Fibroblast of peridontal ligament (primary cell): Measurements from ENCODE around the gene CERT1.

ENCODE experiments used
- DNase-seq: peaks from one replicate; pipeline ENCODE4 v3.0.0-alpha.2; 2010; ENCODE audit errors: extremely low read depth

CERT1 gene

DNA sequence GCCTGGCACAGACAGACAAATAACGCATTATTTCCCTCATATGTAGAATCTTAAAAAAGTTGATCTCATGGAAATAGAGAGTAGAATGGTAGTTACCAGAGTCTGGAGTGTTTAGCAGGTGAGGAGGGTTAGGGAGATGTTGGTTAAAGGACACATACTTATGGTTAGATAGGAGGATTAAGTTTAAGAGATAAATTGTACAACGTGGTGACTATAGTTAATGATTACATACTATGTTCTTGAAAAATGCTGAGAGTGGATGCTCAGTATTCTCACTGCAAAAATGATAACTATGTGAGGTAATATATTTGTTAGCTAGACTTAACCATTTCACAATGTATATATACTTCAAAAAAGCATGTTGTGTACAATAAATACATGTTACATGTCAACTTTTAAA is 38.0 kb downstream of the CERT1 start:
- no peak for DNase-seq

DNA sequence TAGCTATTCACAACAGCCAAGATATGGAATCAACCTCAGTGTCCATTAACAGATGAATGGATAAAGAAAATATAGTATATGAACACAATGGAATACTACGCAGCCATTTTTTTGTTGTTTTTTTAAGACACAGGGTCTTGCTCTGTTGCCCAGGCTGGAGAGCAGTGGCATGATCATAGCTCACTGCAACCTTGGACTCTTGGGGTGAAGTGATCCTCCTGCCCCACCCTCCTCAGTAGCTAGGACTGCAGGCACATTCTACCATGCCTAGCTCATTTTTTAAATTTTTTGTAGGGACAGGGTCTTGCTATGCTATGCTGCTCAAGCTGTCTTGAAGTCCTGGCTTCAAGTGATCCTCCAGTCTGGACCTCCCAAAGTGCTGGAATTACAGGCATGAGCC is 38.5 kb downstream of the CERT1 start:
- DNase-seq: no peak

DNA sequence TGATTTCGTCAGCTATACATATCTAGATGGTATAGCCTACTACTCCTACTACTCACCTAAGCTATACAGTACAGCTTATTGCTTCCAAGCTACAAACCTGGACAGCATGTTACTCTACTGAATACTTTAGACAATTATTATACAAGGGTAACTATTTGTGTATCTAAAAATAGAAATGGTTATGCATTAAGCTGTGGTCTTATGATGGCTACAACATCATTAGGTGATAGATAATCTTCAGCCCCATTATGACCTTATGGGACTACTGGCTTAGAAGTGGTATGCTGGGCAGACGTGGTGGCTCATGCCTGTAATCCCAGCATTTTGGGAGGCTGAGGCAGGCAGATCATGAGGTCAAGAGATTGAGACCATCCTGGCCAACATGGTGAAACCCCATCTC is 40.2 kb downstream of the CERT1 start:
- DNase-seq: no peak

DNA sequence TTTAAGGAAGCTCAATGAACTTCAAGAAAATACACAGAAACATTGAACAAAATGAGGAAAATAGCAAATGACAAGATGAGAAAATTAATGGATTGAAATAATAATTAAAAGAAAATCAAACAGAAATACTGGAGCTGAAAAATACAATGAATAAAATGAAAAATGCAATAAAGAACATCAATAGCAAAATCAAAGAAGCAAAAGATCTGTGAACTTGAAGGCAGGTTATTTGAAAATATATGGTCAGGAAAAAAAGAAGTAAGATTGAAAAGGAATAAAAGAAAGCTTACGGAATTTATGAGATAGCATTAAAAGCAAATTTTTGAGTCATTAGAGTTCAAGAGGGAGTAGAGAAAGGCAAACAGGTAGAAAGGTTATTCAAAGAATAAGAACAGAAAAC is 42.4 kb downstream of the CERT1 start:
- no peak for DNase-seq

DNA sequence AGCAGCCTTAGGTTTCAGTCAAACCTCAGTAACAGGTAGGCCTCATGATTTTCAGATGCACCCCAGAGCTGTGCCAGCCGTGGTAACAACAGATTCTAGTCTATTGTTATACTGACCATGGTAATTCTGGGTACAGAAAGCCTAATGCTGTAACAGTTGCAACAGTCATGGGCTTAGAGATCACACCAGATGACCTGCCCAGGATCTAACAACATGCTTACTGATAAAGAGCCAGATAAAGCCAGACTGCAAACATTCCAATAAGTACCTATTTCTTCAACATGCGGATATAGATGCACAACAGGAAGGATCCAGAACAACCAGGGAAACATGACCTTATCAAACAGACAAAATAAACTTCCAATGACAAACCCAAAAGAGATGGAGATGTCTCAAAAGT is 42.8 kb downstream of the CERT1 start:
- DNase-seq: no peak

DNA sequence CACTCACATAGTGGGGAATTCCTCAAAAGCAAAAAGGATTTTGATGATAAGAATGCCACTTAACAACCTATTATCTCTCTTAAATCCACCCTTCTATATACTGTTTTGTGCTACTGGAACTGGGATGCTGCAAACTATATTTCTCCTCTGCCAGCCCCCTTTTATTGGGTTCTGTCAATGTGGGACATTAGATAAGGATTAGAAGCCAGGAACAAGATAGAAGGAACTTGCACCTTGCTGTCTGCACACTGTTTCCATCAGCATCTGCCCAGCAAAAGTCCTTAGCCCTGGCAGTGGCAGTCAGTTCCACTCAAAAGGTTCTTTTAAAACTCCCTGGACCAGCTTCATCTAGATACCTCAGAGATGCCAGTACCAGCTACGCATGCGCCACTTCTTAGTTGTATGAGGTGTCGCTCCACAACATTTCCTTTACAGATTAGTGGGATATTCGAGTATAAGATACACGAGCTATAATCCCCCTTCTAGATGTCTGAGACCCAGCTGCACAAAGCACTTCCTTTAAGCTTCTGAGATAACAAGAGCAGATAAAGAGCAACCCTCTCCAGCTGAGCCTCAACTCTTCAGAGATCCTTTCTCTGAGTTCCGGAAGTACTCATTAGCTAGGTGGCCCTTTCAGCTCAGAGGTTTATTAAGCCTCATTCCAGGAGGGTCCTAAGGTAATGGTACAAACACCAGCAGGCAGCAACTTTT is 45.3 kb downstream of the CERT1 start:
- no peak for DNase-seq

DNA sequence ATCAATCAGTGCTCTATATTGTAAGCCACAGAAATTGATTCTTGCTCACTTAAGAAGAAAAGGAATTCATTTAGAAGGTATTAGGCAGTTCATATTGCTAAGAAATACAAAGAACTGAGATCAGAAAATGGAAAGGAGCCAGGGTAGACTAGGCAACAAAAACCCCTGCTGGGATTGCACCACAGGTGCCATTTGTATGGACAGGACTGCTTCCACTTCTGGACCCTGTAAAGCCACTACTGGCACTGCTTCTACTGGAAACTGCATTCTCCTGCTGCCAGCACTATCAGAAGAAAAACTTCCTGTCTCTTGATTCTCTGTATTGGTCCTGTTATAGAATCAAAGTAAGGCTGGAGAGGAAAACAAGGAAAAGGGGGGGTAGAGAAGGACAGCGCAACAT is 45.9 kb downstream of the CERT1 start:
- no peak for DNase-seq

DNA sequence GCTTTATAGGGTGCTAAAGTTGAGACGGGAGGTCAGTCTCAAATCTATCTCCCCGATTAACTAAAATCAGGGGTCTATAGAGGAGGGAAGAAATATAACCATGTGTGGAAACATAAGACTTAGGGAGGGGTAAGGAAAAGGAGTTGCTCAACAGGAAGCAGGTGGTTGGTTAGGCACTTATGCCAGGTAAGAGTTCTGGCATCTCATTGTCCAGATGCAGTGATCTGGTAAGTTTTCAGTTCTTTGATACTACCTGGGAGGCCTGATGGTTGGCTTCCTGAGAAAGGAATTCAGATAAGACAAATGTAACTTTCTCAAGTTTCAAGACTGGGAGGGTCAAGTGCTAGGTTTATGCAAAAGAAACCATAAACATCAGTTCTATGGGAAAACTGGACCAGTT is 47.7 kb downstream of the CERT1 start:
- no peak for DNase-seq

DNA sequence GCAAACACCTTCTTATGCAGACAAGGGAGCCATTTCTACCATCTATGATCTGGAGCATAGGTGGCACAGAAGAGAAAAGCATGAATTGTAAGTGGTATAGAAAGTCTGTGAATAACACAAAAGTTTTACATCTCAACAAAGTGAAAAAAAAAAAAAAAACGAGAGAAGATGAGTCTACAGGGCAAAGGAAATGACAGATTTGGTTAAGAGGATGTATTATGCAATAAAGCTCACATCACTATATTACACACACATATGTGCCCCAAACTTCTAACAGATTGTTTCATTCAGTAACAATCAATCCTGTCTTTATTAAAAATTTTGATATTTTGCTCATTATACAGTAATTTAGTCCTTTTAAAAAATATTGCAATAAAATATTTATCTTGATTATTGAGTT is 49.8 kb downstream of the CERT1 start:
- peak; percentile 20 for DNase-seq

DNA sequence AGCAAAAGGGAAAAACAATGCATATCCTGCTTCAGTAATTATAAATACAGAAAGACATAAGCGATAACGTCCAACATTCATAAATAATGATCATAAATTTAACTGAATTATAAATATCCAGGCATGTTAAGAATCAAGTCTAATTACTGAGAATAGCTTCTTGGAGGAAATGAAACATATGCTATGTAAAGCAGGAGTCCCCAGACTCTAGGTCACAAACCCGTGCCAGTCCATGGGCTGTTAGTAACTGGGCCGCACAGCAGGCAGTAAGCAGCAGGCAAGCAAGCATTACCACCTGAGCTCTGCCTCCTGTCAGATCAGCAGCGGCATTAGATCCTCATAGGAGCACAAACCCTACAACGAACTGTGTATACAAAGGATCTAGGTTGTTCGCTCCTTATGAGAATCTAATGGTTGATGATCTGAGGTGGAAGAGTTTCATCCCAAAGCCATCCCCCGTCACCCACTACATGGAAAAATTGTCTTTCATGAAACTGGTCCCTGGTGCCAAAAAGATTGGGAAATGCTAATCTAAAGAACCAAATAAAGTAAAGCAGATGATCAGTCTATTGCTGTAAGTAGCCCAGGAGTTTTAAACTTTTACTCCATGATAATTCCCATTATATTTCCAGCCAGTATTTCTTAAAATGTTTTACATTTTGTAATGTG is 50.4 kb downstream of the CERT1 start:
- DNase-seq: no peak

DNA sequence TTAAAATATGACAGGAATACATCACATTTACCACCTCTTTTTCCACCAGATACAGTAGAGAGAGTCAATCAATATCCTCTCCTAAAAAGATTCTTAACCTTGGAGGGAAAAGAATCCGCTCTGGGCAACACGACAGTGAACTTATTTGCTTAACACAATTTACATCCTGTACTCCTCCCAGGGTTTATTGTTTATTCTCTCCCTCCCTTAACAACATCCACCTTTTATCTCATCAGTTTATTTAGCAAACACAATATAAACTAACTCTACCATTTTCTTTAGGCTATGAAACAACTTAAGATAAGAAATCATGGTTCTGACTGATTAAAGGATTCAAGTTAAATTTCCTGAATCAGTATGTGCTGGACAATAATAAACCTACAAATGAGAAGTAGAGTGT is 50.9 kb downstream of the CERT1 start:
- no peak for DNase-seq

DNA sequence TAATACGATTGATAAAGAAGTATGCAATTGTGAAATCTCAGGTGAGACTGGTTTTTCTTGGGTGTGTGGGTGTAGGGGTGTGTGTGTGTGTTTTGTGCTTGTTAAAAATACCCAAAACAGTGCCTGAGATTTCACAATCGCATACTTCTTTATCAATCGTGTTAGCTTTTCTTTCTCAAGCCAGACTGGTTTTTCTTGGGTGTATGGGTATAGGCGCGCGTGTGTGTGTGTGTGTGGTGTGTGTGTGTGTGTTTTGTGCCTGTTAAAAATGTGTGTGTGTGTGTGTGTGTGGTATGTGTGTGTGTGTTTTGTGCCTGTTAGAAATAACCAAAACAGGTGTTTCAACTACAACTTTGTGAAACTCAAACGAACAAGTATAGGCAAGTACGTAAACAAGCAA is 53.7 kb downstream of the CERT1 start:
- DNase-seq: no peak

DNA sequence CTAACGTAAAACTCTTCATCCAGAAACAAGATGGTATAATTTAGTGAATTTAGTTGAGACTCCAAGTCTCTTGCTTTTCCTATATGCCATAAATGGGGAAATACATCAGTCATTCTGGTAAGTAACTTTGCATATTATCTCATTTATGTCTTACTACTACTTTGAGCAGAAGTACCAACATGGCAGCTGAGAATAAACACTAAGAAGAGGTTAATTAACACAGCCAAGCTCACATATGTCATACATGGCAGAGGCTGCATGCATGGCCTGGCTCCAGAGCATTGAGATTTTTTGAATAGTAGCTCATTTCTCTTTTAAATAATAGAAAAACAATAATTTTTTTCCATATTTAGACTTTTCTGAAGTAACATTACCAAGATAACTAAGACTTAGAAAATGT is 54.3 kb downstream of the CERT1 start:
- no peak for DNase-seq

DNA sequence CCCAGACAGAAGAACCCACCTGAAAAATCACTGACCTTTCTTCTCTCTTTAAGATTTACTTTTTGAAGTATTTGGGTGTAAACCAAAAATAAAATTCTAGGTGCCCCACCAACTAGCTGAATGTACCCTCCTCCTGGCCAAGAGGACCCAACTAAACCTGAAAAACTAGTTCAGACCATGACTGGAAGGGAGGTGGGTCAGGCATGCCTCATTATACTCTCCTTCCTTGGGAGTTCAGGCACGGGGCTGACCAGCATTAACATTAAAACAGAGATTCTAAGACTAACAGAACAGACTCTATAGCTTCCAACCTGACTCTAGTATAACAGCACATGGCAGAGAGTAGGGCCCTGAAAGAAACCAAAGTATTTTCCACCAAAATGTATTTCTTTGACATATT is 61.4 kb downstream of the CERT1 start:
- DNase-seq: no peak

DNA sequence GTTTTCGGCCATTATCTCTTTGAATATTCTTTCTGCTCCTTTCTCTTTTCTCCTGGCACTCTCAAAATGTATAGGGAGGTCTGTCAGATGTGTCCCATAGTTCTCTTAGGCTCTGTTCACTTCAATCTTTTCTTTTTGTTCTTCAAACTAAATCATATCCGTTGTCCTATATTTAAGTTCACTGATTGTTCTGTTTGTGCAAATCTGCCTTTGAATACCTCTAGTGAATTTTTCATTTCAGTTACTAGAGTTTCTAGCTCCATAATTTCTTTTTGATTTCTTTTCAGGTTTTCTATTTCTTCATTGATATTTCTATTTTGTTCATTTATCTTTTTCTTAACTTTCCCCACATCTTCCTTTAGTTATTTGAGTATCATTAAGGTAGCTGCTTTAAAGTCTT is 65.4 kb downstream of the CERT1 start:
- no peak for DNase-seq

DNA sequence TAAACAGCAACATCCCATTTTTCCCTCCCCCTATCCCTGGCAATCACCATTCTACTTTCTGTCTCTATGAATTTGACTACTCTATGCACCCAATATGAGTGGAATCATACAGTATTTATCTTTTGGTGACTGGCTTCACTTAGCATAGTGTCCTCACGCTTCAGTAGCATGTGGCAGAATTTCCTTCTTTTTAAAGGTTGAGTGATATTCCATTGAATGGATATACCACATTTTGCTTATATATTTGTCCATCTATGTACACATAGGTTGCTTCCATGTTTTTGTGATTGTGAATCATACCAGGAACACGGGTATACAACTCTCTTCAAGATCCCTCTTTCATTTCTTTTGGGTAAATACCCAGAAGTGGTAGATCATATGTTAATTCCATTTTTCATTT is 69.9 kb downstream of the CERT1 start:
- DNase-seq: no peak

DNA sequence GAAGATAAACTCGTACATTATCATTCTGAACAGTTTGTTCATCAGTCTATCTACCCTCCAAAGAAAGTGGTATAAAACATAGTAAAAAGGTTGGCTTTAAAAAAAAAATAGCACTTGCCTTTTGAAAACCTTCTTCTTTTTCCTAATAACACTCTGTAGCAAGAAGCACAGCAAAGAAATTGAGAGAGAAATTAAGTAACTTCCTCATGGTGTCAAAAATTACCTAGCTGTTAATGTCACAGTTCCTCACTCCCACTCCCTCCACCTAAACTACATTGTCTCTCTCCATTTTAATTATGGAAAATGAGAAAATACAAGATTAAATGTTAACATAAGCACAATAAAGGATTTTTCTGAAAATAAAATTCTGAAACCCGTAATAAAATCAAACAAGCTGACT is 72.2 kb downstream of the CERT1 start:
- no peak for DNase-seq

DNA sequence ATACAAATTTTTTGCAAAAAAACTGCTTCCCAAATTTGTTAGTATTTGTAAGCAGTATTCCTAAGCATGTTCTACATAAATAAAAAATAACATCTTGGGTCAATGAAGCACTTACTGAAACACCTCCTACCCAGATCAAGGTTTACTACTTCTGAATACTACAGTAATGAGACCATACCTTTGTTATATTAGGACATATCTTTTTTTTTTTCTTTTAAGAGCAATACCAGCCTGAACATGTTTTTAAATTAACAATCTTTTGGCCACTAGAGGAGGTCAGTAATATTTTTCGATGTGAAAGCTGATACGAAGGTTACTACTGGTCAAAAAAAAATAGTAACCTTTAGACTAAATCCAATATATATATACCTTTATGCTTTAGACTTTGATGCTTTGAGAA is 72.7 kb downstream of the CERT1 start:
- no peak for DNase-seq

DNA sequence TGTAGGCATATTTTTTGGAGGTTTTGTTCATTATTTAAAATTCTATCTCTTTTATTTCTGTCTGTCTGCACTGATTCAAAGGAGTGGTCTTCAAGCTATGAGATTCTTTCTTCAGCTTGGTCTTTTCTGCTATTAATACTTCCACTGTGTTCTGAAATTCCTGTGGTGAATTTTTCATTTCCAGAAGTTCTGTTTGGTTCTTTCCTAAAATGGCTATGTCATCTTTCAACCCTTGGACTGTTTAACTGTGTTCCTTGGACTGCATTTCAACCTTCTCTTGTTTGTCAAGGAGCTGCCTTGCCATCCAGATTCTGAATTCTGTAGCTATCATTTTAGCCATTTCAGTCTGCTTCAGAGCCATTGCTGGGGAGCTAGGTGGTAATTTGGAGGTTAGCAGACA is 76.3 kb downstream of the CERT1 start:
- peak; percentile 51 for DNase-seq

DNA sequence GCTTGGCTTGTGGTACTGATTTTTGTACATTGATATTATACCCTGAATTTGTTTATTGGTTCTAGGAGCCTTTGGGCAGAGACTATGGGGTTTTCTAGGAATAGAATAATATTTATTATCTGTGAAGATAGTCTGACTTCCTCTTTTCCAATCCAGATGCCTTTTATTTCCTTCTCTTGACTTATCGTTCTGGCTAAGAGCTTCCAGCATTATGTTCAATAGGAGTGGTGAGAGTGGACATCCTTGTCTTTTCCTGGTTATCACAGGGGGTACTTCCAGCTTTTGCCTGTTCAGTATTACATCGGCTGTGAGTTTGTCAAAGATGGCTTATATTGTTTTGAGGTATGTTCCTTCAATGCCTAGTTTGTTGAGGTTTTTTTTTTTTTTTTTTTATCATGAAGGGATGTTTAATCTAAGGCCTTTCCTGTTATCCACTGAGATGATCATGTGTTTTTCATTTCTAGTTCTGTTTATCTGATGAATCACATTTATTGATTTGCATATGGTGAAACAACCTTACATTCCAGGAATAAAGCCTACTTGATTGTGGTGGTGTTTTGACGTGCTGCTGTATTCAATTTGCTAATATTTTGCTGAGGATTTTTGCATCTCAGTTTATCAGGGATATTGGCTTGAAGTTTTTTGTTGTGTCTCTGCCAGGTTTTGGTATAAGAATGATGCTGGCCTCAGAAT is 77.5 kb downstream of the CERT1 start:
- DNase-seq: peak; percentile 26

DNA sequence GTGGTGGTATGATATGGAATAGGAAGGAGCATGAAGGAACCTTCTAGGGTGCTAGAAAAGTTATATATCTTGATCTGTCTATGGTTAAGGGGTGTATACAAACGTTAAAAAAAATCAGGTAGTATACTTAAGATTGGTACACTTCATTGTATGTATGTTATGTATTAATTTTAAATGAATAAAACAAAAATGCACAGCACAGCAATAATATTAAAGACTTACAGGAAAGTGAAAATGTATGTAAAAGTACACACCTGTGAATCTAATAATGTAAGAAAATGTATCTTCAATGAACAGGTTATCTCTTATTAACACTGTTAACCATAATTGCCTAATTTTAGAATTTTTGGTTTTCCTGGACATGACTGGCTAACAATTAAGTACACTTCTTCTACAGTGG is 97.2 kb downstream of the CERT1 start:
- DNase-seq: no peak

DNA sequence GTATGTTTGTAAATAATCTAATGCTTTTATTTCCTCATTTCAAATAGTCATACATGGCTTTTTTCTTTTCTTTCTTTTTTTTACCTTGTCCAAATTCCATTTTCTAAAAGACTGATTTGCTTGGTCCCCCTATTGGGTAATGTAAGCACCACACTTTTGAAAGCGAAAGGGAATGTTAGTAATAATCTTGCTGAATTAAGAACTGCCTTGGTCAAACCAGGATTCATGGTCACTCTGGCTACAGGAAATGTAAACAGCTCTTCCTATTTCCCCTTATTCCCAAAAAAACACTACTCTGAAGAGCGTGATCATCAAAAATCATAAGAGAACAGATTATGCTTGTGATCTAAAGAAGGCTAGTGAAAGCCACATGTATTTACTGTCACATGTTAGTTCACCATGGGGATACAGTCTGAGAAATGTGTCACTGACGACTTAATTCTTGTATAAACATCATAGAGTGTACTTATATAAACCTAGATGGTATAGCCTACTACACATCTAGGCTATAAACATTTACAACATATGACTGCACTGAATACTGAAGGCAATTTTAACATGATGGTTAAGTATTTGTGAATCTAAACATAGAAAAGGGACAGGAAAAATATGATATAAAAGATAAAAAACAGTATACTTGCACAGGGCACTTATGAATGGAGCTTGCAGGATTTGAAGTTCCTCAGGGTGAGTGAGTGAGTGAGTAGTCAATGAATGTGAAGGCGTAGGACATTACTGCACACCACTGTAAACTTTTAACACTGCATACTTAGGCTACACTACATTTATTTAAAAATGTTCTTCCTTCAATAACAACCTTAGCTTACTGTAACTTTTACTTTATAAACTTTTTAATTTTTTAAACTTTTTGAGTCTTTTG is 99.1 kb downstream of the CERT1 start:
- peak; percentile 59 for DNase-seq
